Colon (tissue), 2 donors: Measurements from ENCODE around the gene SMIM12.
"Not testable (repeated sequence)": the region's sequence is repeated elsewhere in the genome, so short reads cannot be mapped to it uniquely, and the experiment has no call there.

Experiments used
- FAIRE-seq: peaks from 2 replicates; lab custom pipeline; 2012; peaks lifted over from hg19 to GRCh38; lab: Jason Lieb, UNC
- donor health status: control.
- donor health status: control.

SMIM12 gene

GRCh38 chr1:34843392-34844251 lies 15.9 kb downstream of the SMIM12 start:
- FAIRE-seq: no peak

GRCh38 chr1:34842952-34843371 lies 16.6 kb downstream of the SMIM12 start:
- no peak for FAIRE-seq

- no peak for FAIRE-seq
Observed at GRCh38 chr1:34842073-34842472, 17.5 kb downstream of the SMIM12 start.

- FAIRE-seq: no peak
Observed at GRCh38 chr1:34840426-34840825, 19.1 kb downstream of the SMIM12 start.

- no peak for FAIRE-seq
Observed at GRCh38 chr1:34839526-34840305, 19.8 kb downstream of the SMIM12 start.

GRCh38 chr1:34833711-34834110 lies 25.8 kb downstream of the SMIM12 start:
- FAIRE-seq: no peak

- no peak for FAIRE-seq
Observed at GRCh38 chr1:34831721-34832246, 27.8 kb downstream of the SMIM12 start.

GRCh38 chr1:34829250-34829649 lies 30.3 kb downstream of the SMIM12 start:
- FAIRE-seq: no peak

- no peak for FAIRE-seq
Observed at GRCh38 chr1:34828611-34829010, 30.9 kb downstream of the SMIM12 start.

GRCh38 chr1:34827341-34827941 lies 32.1 kb downstream of the SMIM12 start:
- FAIRE-seq: no peak

GRCh38 chr1:34825455-34826091 lies 34.0 kb downstream of the SMIM12 start:
- no peak for FAIRE-seq

GRCh38 chr1:34824817-34825454 lies 34.6 kb downstream of the SMIM12 start:
- FAIRE-seq: no peak

GRCh38 chr1:34822202-34822601 lies 37.3 kb downstream of the SMIM12 start:
- FAIRE-seq: no peak

- not testable (repeated sequence) for FAIRE-seq
Observed at GRCh38 chr1:34818862-34819261, 40.7 kb downstream of the SMIM12 start.

- no peak for FAIRE-seq
Observed at GRCh38 chr1:34816778-34817177, 42.8 kb downstream of the SMIM12 start.

GRCh38 chr1:34816332-34816731 lies 43.2 kb downstream of the SMIM12 start:
- no peak for FAIRE-seq

- FAIRE-seq: not testable (repeated sequence)
Observed at GRCh38 chr1:34810781-34811180, 48.8 kb downstream of the SMIM12 start.

- no peak for FAIRE-seq
Observed at GRCh38 chr1:34808051-34808810, 51.3 kb downstream of the SMIM12 start.

- no peak for FAIRE-seq
Observed at GRCh38 chr1:34806396-34806795, 53.2 kb downstream of the SMIM12 start.

GRCh38 chr1:34803770-34804169 lies 55.8 kb downstream of the SMIM12 start:
- no peak for FAIRE-seq
